OCI-LY3 (cell line): ENCODE measurements around the gene GLT1D1.

Experiments
- H2AFZ ChIP-seq: fragments of 200-600, 300-600 bp; shearing (Covaris generic); 2 replicates; pipeline ENCODE4 v1.6.0; 2014; ENCODE audit warnings: antibody characterized with exemption, low read depth, low read length
- H3K27ac ChIP-seq: fragments of 200-600, 300-600 bp; sonication (generic); 2 replicates; pipeline ENCODE4 v1.5.1; 2014; ENCODE audit warnings: mild to moderate bottlenecking, low read length, moderate library complexity, mixed read lengths
- H3K27me3 ChIP-seq: fragments of 200-600, 300-600 bp; sonication (generic); 2 replicates; pipeline ENCODE4 v1.6.1; 2014; ENCODE audit warnings: low read depth, low read length, mixed read lengths
- H3K36me3 ChIP-seq: fragments of 200-600, 300-600 bp; sonication (generic); replicated peaks from 2 replicates; pipeline ENCODE3; 2014; ENCODE audit warnings: low read depth, low read length, mixed read lengths
- H3K4me1 ChIP-seq: fragments of 300-600, 200-600 bp; sonication (generic); 2 replicates; pipeline ENCODE4 v1.6.1; 2014; ENCODE audit warnings: low read length, mixed read lengths
- H3K4me2 ChIP-seq: fragments of 200-600, 300-600 bp; sonication (generic); 2 replicates; pipeline ENCODE4 v1.6.1; 2014; ENCODE audit warnings: low read length, mixed read lengths
- H3K4me3 ChIP-seq: fragments of 300-600, 200-600 bp; sonication (generic); 2 replicates; pipeline ENCODE4 v1.5.1; 2014; ENCODE audit warnings: antibody characterized with exemption, mild to moderate bottlenecking, low read length, moderate library complexity
- H3K79me2 ChIP-seq: fragments of 300-600, 200-600 bp; shearing (Covaris generic); 2 replicates; pipeline ENCODE4 v1.6.1; 2014; ENCODE audit warnings: mild to moderate bottlenecking, low read length, mixed read lengths
- H3K9ac ChIP-seq: fragments of 300-600, 200-600 bp; shearing (Covaris generic); 2 replicates; pipeline ENCODE4 v1.6.0; 2014; ENCODE audit warnings: mild to moderate bottlenecking, low read length, moderate library complexity
- H3K9me3 ChIP-seq: fragments of 200-600, 300-600 bp; shearing (Covaris generic); 2 replicates; pipeline ENCODE4 v1.6.1; 2014; ENCODE audit warnings: low read length, mixed read lengths; ENCODE audit not compliant: insufficient read depth
- H4K20me1 ChIP-seq: fragments of 200-600, 300-600 bp; sonication (generic); 2 replicates; pipeline ENCODE4 v1.6.1; 2016; ENCODE audit warnings: low read length, mixed read lengths; ENCODE audit not compliant: insufficient read depth
- CTCF ChIP-seq: fragments of 200-600, 300-600 bp; sonication (generic); IDR thresholded peaks from 2 replicates; pipeline ENCODE4 v1.5.1; 2014; ENCODE audit warnings: antibody characterized with exemption, low read length, low read depth
- EZH2phosphoT487 ChIP-seq: fragments of 200-600 bp; shearing (Covaris generic); IDR thresholded peaks from 2 replicates; pipeline ENCODE4 v1.6.1; 2018; ENCODE audit warnings: antibody characterized with exemption, mixed run types, low read depth

The GLT1D1 gene

GRCh38 chr12:129001826-129002225, 148.5 kb downstream of the GLT1D1 start:
- H3K27me3 ChIP-seq = no peaks in the 10 kb centered on the region
- no peaks in the 10 kb centered on the region for H3K9me3 ChIP-seq
- H3K27ac ChIP-seq = no peak overlapping the region
- H3K79me2 ChIP-seq = no peaks in the 10 kb centered on the region
- H3K4me1 ChIP-seq = no peaks in the 10 kb centered on the region
- H3K4me2 ChIP-seq = no peak overlapping the region
- H4K20me1 ChIP-seq = no peaks in the 10 kb centered on the region
- H3K36me3 ChIP-seq = no peaks in the 10 kb centered on the region
- no peak overlapping the region for H3K9ac ChIP-seq
- H2AFZ ChIP-seq = no peak overlapping the region
- no peak overlapping the region for H3K4me3 ChIP-seq
- TF ChIP-seq CTCF (no peak), EZH2phosphoT487 (no peak)

GRCh38 chr12:129002427-129002826, 149.1 kb downstream of the GLT1D1 start:
- Histone ChIP-seq H3K27me3 (no peaks in the 10 kb centered on the region), H3K9me3 (no peaks in the 10 kb centered on the region), H3K79me2 (no peaks in the 10 kb centered on the region), H3K9ac (no peak overlapping the region), H3K4me2 (no peak overlapping the region), H3K27ac (no peak overlapping the region), H2AFZ (no peak overlapping the region), H3K4me3 (no peak overlapping the region), H3K36me3 (no peaks in the 10 kb centered on the region), H3K4me1 (no peaks in the 10 kb centered on the region), H4K20me1 (no peaks in the 10 kb centered on the region)
- no peak for TF ChIP-seq CTCF
- no peak for TF ChIP-seq EZH2phosphoT487

- no peaks in the 10 kb centered on the region for H3K4me1 ChIP-seq
- H3K27me3 ChIP-seq = 0 out of 2 replicates have a peak, but pooled peaks cover 4% of the 10 kb centered on the region
- H2AFZ ChIP-seq = no peak overlapping the region
- H3K9ac ChIP-seq = no peak overlapping the region
- H3K27ac ChIP-seq = no peak overlapping the region
- no peaks in the 10 kb centered on the region for H3K9me3 ChIP-seq
- no peaks in the 10 kb centered on the region for H3K79me2 ChIP-seq
- no peaks in the 10 kb centered on the region for H4K20me1 ChIP-seq
- H3K4me2 ChIP-seq = no peak overlapping the region
- H3K36me3 ChIP-seq = no peaks in the 10 kb centered on the region
- H3K4me3 ChIP-seq = no peak overlapping the region
- TF ChIP-seq EZH2phosphoT487 (no peak), CTCF (no peak)
Observed at GRCh38 chr12:129005416-129005815, 152.1 kb downstream of the GLT1D1 start.

- H3K4me1 ChIP-seq = no peaks in the 10 kb centered on the region
- no peak overlapping the region for H3K27ac ChIP-seq
- H3K79me2 ChIP-seq = no peaks in the 10 kb centered on the region
- no peaks in the 10 kb centered on the region for H3K9me3 ChIP-seq
- no peak overlapping the region for H3K9ac ChIP-seq
- H3K27me3 ChIP-seq = 0 out of 2 replicates have a peak, but pooled peaks cover 4% of the 10 kb centered on the region
- H2AFZ ChIP-seq = no peak overlapping the region
- H3K4me2 ChIP-seq = no peak overlapping the region
- TF ChIP-seq CTCF (no peak), EZH2phosphoT487 (no peak)
- no peak overlapping the region for H3K4me3 ChIP-seq
- no peaks in the 10 kb centered on the region for H3K36me3 ChIP-seq
- no peaks in the 10 kb centered on the region for H4K20me1 ChIP-seq
Observed at GRCh38 chr12:129005829-129006228, 152.6 kb downstream of the GLT1D1 start.
